CD4-positive, alpha-beta T cell treated with Interleukin-17A for 1 hour (primary cell): ENCODE data around the gene SRCIN1.
"Not testable (repeated sequence)": the region's sequence is repeated elsewhere in the genome, so short reads cannot be mapped to it uniquely, and the experiment has no call there.

Experiments
- DNase-seq: peaks from one replicate; pipeline ENCODE4 v3.0.0-alpha.2; 2020

Gene SRCIN1

DNA sequence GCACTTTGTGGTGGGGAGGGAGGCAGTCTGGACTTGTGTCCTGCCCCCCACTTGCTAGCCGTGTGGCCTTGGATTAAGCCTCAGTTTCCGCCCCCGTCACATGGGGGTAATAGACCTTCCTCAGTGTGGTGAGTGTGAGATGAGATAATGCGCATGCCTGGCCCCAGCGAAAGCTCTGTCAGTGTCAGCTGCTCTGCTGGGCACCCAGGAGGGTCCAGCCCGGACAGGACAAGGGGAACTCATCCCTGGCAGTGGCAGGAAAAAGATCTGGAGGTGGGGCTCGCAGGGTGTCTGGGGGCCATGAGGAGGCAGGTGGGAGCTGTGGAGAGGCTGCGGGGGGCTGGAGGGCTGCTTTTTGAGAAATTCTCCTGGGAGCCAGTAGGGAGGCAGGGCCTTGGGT is 63.5 kb downstream of the SRCIN1 start:
- no peak for DNase-seq

- no peak for DNase-seq
These were observed 64.5 kb downstream of the SRCIN1 start for GRCh38 chr17:38541281-38541680.

GRCh38 chr17:38540514-38541045 is 65.2 kb downstream of the SRCIN1 start:
- DNase-seq: no peak

- DNase-seq: no peak
These were observed 66.4 kb downstream of the SRCIN1 start for GRCh38 chr17:38539386-38539785.

DNA sequence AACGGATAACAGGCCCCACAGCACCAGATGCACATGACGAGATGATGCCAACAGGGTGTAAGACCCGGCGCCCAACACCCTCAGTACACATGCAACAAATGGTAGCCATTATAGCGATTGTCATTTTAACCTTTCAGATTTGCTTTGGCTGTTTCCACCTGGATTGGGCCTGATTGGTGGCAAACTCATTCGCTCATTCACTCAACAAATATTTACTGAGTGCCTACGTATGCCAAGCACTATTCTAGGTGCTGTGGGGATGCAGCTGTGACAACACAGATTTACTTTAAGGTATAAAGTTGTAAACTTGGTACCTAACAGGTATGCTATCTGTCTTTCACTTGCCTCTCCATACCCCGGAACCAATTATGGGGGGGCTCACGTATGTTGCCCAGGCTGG is 66.8 kb downstream of the SRCIN1 start:
- DNase-seq: no peak

DNA sequence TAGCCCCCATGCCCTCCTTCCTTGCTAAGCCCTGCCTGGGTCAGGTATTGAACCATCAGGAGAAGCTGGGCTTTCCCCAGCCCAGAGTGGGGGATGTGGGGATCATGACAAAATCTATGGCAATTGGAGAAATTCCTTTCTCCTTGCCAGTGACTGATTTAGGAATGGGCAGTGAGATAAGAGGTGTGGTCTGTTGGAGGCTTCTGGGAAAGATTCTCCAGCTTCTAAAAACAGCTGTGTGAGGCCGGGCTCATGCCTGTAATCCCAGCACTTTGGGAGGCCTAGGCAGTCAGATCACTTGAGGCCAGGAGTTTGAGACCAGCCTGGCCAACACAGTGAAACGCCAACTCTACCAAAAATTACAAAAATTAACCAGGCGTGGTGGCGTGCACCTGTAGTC is 69.1 kb downstream of the SRCIN1 start:
- DNase-seq: no peak

DNA sequence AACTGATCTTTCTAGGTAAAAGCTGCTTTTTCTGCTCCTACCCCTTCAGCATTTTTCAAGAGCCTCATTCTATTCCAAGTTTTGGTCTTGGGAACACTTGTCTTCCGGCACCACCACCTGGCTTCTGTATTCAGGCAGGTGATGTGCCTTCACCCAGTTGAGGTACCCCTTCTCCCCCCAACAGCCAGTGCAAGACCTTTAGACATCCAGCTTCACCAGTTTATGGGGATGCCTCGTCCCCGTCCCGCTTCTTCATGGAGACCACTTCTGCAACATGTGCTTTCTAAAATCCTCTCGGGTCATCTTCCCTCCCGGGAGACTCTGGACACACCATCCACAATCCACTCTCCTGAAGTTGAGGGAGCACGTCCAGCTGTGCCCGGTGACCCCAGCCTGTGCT is 69.9 kb downstream of the SRCIN1 start:
- no peak for DNase-seq

- no peak for DNase-seq
These were observed 71.3 kb downstream of the SRCIN1 start for GRCh38 chr17:38534498-38534885.

- DNase-seq: no peak
These were observed 71.8 kb downstream of the SRCIN1 start for GRCh38 chr17:38533866-38534497.

GRCh38 chr17:38533241-38533640 is 72.5 kb downstream of the SRCIN1 start:
- DNase-seq: no peak

DNA sequence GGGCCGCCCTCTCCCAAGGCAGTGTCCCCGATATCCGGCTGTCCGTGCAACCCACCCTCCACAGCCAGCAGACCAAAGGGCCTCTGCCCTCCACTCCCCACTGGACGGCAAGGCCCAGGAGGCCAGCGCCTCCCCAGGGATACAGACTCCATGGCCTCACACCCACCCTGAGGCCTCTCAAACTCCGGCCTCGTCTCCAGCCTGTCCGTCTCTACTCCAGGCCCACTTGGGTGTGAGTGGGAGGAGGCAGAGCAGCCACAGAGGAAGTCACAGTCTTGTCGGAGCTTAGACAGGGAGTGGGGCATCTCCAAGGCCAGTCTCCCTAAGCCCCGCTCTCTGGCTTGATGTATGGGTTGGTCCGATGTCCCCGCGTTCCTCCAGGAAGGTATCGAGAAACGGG is 73.3 kb downstream of the SRCIN1 start:
- DNase-seq: no peak

DNA sequence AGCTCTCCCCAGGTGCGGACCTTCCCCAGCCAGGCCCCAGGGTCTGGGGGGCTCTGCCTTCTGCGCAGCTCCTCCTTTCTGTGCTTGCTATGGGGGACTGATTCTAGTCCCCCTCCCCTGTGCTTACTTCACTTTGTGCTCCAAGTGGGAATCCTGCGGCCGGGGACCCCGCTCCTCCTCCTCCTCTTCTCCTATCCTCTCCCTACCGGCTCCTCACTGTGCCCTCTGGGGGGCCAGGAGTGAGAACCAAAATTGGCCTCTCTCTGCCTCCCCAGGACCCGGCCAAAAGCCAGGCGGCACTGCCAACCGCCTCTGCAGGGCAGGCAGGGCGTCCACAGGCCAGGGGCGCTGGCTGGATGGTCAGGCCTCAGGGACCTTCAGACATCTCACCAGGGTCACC is 74.0 kb downstream of the SRCIN1 start:
- not testable (repeated sequence) for DNase-seq

DNA sequence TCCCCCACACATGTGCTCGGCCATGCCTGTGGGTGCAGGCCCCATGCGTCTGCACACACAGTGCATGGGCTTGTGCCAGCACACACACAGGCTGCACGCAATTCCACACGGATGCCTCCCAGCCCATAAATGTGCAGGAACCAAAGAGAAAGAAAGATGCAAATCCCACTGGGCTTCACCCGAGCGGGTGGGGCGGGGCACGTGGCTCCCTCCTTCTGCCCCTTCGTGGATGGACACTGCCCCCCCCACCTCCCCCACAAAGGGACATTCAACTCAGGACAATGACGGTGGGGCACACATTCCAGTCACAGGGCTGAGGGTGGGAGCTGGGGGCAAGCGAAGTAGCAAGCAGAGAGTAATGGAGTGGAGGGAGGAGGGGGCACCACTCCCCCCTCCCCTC is 74.9 kb downstream of the SRCIN1 start:
- DNase-seq: not testable (repeated sequence)

- not testable (repeated sequence) for DNase-seq
These were observed 77.6 kb downstream of the SRCIN1 start for GRCh38 chr17:38528141-38528540.

DNA sequence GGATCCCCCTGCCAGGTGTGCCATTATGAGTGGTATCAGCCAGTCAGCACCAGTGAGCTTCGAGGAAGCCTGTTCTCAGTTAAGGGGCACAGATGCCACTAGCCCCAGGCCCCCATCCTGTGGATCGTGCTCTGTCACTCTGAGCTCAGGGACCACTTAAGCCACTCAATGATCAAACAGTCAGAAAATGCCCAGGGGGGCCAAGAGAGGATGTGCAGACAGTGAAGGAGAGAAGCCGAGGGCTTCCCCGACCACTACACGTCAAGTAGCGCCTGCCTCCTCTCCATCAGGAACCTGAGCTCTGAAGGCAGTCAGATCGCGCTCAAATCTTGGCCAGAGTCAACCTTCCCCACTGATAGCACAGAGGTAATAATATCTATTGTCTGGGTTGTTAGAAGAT is 79.2 kb downstream of the SRCIN1 start:
- DNase-seq: not testable (repeated sequence)

DNA sequence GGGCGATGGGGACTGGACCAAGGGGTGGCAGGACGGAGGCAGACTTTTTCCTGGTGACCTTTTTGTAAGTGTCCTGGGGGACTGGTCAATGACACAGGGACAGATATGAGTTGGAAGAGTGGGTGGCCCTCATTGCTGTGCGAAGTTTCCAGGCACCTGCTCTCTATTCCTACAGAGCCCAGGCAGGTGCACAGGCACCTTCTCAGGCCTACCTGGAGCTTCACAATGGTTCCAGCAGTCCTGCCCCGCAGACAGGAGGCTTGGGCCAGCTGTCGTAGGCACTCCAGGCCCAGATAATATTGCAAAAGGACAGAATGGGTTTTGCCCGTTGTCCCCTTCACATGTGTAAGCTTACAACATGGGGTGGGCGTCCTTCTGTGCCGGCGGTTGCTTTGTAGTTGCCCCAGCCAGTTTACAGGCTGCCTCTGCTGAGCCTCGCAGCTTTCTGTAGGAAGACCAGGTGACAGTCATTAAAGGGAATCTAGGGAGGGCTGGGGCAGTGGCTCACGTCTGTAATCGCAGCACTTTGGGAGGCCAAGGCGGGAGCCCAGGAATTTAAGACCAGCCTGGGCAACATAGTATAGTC is 93.2 kb downstream of the SRCIN1 start:
- DNase-seq: no peak

GRCh38 chr17:38511150-38512108 is 94.3 kb downstream of the SRCIN1 start:
- DNase-seq: no peak

DNA sequence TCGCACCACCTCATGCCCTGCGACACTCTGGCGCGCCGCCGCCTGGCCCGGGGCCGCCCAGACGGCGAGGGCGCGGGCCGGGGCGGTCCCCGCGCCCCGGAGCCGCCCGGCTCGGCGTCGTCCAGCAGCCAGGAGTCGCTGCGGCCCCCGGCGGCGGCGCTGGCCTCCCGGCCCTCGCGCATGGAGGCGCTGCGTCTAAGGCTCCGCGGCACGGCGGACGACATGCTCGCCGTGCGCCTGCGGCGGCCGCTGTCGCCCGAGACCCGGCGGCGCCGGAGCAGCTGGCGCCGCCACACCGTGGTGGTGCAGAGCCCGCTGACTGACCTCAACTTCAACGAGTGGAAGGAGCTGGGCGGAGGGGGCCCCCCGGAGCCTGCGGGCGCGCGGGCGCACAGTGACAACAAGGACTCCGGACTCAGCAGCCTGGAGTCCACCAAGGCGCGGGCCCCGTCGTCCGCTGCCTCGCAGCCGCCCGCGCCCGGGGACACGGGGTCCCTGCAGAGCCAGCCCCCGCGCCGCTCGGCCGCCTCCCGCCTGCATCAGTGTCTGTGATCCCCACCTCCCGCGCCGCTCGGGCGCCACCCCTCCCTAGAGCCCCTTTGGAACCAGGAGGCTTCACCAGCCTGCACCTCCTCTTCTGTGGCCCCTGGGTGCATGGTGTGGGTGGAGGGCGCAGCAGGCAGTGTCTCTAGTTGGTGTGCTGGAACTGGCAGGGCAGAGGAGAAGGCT is 95.2 kb downstream of the SRCIN1 start:
- DNase-seq: no peak

DNA sequence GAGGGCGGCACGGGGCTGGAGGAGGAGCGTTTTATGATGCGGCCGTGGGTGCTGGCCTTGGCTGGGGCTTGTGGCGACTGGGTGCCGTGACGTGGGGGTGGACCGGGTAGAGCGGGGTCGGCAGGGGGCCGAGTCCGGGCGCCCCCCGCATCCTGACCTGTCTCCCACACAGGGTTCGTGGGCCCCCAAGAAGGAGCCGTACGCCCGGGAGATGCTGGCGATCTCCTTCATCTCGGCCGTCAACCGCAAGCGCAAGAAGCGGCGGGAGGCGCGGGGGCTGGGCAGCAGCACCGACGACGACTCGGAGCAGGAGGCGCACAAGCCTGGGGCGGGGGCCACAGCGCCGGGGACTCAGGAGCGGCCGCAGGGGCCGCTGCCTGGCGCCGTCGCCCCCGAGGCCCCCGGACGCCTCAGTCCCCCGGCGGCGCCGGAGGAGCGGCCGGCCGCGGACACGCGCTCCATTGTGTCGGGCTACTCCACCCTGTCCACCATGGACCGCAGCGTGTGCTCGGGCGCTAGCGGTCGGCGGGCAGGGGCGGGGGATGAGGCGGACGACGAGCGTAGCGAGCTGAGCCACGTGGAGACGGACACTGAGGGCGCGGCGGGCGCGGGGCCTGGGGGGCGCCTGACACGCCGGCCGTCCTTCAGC is 95.9 kb downstream of the SRCIN1 start:
- no peak for DNase-seq

- peak; percentile 73 for DNase-seq
These were observed 96.6 kb downstream of the SRCIN1 start for GRCh38 chr17:38508954-38509771.

DNA sequence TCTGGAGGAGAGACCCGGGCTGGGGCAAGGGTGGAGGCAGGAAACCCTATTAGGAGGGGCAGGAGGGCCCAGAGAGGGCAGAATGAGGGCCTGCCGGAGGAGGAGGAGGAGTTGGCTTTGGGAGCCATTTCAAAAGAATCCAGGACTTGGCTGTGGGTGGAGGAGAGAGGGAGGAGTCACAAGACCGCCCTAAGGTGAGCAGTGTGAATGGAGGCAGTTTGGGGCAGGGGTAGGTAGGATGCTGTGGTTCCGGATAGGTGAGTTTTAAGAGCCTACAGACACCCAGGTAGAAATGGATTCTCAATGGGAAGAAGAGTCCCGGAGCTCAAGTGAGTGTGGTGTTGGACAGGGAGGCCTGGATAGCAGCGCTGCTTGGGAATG is 97.2 kb downstream of the SRCIN1 start:
- DNase-seq: no peak
